SW 1271 (cell line): ENCODE measurements around the gene TBC1D20.
"Not testable (repeated sequence)": the region's sequence is repeated elsewhere in the genome, so short reads cannot be mapped to it uniquely, and the experiment has no call there.

Experiments used
- DNase-seq, 2 experiments: peaks; one replicate each; lab custom pipeline; 2025; lab: John Stamatoyannopoulos, UW

TBC1D20 gene

GRCh38 chr20:476561-477249, 14.4 kb upstream of the TBC1D20 start:
- not testable (repeated sequence) for DNase-seq

DNA sequence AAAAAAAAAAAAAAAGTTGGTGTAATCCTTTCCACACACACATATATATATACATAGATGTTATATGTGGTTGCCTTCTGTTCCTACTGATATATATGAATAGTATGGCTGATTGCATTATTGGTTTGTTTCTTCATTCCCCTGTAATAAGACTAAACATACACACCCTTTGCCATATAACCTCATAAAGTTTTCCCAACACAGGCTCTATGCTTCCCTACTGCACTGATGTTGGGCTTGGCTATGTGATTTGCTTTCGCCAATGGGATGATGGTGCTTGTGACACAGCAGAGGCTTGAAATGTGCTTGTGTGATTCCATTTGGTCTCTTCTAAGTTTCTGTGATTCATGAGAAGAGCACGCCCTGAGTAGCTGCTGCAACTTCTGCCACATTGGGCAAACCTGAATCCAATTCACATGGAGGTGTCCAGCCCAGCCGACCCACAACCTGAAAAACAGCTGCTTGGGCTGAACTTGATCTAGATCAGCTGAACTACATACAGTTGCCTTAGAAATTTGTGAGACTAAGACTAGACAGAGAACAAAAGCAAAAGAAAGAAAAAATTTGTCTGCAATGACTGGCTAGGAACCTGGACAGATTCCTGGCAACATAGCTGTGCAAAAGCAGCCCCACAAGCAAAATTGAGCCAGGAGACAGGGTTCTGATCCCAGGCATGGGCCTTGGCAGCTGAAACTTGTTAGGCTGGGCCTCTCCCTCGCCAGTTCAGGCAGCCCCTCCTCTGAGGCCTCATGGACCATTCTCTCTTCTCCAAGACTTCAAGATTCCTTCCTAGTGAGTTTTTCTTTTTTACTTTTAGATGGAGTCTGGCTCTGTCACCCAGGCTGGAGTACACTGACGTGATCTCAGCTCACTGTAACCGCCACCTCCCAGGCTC, 13.4 kb upstream of the TBC1D20 start:
- DNase-seq, result no peak

DNA sequence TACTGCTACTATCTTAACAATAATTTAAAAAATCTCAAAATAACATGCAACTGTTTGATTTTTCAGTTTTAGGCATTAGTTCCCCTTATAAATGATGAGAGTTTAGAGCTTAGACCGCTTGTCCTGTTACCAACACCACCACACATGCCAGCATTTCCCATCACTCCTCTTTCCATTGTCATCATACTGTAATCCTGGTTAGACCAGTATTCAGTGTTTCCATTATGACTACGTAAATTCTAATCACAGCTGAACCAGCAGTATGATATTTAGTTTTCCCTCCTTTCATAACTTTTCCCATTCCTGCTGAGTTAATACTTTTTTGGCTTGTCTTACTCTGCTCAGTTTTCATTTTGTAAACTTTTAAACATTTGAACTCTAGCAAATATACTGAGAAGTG, 12.2 kb upstream of the TBC1D20 start:
- DNase-seq, result no peak

GRCh38 chr20:472889-473292, 10.6 kb upstream of the TBC1D20 start:
- no peak for DNase-seq

DNA sequence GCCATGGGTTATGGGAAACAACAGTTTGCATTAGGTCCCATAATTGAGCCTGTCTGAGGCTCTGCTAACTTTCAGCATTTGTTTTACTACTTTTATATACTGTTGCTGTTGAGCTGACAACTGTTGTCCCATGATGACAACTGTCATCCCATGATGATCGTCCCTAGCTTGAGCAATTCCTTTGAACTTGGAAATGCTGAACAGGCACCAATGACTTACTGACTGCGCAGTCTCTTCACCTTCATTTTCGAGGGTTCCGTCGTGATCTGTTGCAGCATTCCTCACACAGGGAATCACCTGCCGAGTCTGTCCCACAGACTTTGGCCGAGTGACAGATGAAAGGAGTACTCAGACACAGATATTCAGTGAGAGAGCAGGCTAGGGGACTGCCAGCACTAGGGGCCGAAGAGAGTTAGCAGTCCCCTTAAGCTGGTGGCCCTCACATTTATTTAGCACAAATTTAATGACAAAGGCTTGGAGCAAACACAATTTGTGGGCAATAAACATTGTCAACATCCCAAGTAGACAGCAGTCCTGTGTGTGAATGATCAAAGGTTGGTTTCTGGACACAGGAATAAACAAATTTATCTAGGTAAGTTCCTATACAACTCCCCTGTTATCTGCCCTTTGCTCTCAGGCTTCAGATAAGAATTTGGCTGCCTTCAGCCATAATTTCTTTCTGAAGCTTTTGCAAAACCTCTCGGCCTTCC, 10.0 kb upstream of the TBC1D20 start:
- DNase-seq, result no peak

- DNase-seq, result no peak
Measured at GRCh38 chr20:469746-470490, 7.6 kb upstream of the TBC1D20 start.

DNA sequence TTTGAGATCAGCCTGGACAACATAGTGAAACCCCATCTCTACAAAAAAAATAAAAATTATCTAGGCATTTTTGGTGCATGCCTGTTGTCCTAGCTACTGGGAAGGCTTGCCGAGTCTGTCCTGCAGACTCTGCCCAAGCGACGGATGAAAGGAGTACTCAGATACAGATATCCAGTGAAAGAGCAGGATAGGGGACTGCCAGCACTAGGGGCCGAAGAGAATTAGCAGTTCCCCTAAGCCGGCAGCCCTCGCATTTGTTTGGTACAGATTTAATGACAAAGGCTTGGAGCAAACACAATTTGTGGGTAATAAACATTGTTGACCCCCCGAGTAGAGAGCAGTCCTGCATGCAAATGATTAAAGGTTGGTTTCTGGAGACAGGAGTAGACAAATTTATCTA, 5.4 kb upstream of the TBC1D20 start:
- no peak for DNase-seq

DNA sequence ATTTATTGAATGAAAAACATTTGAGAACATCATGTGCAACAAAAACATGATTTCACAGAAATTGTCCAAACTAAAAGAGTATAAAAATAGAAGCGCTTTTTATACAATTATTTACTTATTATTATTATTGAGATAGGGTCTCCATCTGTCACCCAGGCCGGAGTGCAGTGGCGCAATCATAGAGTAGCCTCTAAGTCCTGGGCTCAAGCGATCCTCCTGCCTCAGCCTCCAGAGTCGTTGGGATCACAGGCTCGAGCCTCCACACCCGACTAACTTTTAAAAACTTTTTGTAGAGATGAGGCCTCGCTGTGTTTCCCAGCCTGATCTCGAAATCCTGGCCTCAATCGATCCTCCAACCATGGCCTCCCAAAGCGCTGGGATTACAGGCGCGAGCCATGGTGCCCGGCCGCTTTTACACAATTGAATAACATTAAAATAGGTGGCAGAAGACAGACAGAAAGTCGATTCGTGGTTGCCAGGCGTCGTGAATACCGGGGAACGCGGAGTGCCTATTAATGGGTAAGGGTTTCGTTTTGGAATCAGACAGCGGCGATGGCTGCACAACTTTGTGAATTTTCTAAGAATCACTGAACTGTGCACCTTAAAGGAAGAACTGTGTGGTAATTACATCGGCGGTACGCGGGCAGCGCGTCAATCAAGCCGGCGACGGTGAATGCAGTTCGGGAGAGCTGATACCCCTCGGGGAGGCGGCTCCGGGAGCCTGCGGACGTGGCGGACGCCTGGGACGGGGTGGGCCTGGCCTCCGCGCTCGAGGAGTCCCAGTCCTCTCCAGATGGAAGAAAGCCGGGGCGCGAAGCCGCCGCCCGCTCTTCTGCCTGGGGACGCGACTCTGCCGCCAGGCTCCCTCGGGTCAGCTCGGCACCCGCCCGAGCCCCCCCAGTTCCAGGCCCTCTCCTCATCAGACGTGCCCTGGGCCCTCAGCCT, 807 bp downstream of the TBC1D20 start:
- DNase-seq, result peak; percentile 38 to 39

DNA sequence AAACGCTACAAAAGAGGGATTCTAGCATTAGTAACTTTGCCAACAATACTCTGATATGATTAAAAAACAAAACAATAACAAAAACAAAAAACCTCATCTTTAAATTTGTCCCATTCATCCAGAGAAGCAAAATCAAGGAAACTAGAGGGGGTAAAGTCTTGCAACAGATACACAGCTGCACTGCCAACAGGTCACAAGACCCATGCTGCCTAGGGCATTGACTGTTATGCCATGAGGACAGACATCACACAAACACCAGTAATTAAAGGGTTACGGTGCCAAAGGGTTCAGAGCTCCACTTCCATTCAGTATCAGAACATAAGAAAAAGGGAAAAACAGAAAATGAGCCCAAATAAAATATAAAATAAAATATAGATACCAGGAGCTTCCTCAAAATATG, 1.6 kb downstream of the TBC1D20 start:
- DNase-seq, result no peak

- DNase-seq, result no peak
Measured at GRCh38 chr20:460180-460579, 2.2 kb downstream of the TBC1D20 start.

- no peak for DNase-seq
Measured at GRCh38 chr20:458776-459175, 3.6 kb downstream of the TBC1D20 start.

- DNase-seq, result no peak
Measured at GRCh38 chr20:454951-455350, 7.4 kb downstream of the TBC1D20 start.

DNA sequence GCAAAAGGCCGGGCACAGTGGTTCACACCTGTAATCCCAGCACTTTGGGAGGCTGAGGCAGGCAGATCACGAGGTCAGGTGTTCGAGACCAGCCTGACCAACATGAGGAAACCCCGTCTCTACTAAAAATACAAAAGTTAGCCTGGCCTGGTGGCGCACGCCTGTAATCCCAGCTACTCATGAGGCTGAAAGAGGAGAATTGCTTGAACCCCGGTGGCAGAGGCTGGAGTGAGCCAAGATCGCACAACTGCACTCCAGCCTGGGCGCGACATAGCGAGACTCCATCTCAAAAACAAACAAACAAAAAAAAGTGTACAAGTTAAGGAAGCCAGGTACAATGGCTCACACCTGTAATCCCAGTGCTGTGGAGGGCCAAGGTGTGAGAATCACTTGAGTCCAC, 10.3 kb downstream of the TBC1D20 start:
- DNase-seq, result not testable (repeated sequence)

GRCh38 chr20:445514-446336, 16.6 kb downstream of the TBC1D20 start:
- DNase-seq, result peak in 1 of 2 experiments; percentile 8

DNA sequence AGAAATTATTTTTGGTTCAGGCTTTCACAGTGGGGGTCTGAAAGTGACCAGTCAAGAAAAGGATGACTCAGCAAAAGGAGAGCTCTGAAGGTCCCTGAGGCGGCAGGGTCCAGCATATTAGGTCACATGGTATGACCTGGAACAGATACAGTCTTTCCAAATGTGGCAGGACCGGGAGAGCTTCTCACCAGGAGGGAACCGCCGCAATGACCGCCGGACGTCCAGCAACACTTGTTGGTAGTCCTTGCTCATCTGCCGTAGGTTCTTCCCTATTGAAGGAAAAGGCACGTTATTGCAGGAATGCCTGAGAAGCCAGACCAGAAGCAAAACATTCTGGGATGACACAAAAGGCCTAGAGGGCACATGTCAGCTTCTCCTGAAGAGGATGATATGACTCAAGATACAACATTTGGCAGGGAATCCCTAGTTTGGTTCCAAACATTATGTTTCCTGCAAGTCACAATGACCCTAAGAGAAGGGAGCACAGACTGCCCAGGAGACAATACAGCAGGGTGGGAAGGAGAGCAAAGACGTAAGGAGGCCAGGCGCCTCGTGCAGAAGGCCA, 17.4 kb downstream of the TBC1D20 start:
- DNase-seq, result no peak

DNA sequence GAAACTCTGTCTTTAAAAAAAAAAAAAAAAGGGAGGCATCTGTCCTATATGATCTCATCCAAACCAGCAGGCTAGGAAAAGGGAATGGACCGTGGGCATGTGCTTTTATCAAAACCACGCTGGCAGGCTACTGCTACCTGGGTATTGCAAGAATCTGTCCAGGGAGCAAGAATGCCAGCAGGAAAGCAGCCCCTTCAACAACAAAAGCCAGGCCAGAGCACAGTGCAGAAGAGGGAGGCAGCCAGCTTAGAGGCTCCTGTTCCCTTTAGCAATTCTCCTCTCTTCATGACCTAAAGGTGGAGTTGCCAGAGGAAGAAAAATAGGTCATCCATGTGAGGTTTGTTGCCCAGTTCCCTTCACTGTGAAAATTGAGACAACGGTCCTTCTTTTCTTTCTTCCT, 18.2 kb downstream of the TBC1D20 start:
- no peak for DNase-seq

DNA sequence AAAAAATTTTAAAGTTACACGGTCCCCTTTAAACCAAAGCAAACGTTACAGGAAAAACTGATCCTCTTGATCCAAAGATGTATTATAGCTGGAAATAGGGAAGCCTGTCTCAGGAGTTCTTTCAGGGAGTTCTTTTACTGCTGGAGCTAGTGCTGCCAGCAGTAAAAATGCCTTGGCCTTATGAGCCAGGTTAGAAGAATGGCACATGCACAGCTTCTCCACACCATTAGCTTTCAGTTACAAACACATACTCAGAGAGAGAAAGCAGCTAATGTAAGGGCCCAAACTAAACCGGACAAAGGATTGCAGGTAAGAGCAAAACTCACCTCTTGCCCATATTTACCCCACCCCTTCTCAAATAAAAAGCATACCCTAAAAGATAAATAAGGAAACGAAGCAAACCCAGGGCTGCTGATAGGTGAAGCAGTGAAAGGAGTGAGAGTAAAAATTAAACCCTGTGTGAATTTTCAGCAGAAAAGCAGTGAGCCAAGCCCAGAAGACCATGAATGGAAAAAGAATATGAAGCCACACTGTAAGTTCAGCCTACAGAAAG, 19.0 kb downstream of the TBC1D20 start:
- no peak for DNase-seq

DNA sequence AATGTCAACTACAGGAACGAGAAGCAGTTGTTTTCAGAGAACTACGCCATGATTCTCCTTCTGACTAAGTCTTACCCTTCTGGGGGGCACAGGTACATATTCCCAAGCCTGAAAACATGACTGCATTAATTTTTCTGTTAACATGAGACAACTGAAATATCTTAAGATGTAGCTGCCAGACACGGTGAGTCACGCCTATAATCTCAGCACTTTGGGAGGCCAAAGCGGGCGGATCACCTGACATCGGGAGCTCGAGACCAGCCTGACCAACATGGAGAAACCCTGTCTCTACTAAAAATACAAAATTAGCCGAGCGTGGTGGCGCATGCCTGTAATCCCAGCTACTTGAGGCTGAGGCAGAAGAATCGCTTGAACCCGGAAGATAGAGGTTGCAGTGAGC, 21.7 kb downstream of the TBC1D20 start:
- DNase-seq, result no peak

- DNase-seq, result no peak
Measured at GRCh38 chr20:440148-440547, 22.2 kb downstream of the TBC1D20 start.
